ENCODE measurements around the gene AMOT. TPM values are rescaled to one million over a fixed set of nuclear protein-coding genes. Genes with fewer than 3 reads are reported as not detected.

Gene AMOT
- total RNA-seq, 1 donor, result 5.1 TPM

DNA sequence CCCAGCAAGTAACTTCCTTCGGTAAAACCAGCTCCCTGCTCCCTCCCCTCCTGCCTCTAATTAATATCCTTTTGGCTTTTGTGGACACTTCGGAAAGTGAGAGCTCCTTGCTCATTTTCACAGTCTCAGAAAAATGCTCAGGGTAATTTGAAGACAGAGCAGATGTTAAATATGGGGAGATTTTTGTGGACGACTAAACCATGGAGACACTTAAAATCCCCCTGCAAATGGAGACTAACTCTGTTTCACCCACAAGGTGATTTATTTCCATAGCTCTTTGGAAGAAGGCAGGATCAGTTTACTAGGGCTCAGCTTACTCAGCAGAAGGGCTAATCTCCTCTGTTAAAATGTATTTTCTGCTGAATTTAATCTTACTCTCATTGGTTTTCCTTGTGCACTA is 12.2 kb upstream of the AMOT start:
- Histone ChIP-seq H3K36me3 (ENCODE audit: insufficient read depth, low read length) (no peaks in the 10 kb centered on the region), H3K4me2 (ENCODE audit: insufficient read depth, low read length) (no peak overlapping the region), H4K20me1 (ENCODE audit: insufficient read depth, low read length) (no peaks in the 10 kb centered on the region), H2AFZ (ENCODE audit: low read length) (no peak overlapping the region), H3K9me3 (ENCODE audit: low read depth, low read length) (no peaks in the 10 kb centered on the region), H3K4me1 (ENCODE audit: insufficient read depth, low read length) (no peaks in the 10 kb centered on the region), H3K4me3 (ENCODE audit: insufficient read depth, low read length) (no peak overlapping the region), H3K79me2 (ENCODE audit: insufficient read depth, low read length) (no peaks in the 10 kb centered on the region), H3K27me3 (ENCODE audit: insufficient read depth, low read length) (peaks cover 15% of the 10 kb centered on the region), H3K27ac (ENCODE audit: low read depth, low read length) (no peak overlapping the region)
- DNase-seq (ENCODE audit: insufficient read length, low spot score, missing footprints), result no peak
- TF ChIP-seq, protein P1, sequence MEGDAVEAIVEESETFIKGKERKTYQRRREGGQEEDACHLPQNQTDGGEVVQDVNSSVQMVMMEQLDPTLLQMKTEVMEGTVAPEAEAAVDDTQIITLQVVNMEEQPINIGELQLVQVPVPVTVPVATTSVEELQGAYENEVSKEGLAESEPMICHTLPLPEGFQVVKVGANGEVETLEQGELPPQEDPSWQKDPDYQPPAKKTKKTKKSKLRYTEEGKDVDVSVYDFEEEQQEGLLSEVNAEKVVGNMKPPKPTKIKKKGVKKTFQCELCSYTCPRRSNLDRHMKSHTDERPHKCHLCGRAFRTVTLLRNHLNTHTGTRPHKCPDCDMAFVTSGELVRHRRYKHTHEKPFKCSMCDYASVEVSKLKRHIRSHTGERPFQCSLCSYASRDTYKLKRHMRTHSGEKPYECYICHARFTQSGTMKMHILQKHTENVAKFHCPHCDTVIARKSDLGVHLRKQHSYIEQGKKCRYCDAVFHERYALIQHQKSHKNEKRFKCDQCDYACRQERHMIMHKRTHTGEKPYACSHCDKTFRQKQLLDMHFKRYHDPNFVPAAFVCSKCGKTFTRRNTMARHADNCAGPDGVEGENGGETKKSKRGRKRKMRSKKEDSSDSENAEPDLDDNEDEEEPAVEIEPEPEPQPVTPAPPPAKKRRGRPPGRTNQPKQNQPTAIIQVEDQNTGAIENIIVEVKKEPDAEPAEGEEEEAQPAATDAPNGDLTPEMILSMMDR (IDR thresholded peaks at IDR 0.05; ENCODE audit: extremely low read depth, low read depth, low read length), result no peak

DNA sequence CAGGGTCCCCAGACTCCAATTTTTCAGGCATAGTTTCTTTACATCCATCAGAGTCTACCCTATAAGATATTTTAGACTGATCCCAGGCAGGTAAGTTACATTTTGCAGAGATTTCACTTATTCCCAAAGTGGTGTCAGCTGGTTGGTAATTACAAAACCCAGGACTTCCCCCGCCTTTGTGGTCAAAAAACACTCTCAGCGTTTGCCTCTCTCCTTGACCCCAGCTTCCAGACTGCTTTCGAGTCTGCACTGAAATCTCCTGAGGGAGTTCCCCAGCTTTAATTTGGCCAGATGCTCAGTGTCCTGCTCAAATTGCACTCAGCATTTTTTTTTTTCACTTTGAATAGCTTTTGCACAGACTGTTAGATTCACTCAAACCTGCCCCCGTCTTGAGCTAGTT is 11.2 kb upstream of the AMOT start:
- Histone ChIP-seq H3K4me3 (ENCODE audit: insufficient read depth, low read length) (no peak overlapping the region), H3K27ac (ENCODE audit: low read depth, low read length) (no peak overlapping the region), H3K79me2 (ENCODE audit: insufficient read depth, low read length) (no peaks in the 10 kb centered on the region), H3K27me3 (ENCODE audit: insufficient read depth, low read length) (peaks cover 15% of the 10 kb centered on the region), H3K4me2 (ENCODE audit: insufficient read depth, low read length) (no peak overlapping the region), H3K9me3 (ENCODE audit: low read depth, low read length) (no peaks in the 10 kb centered on the region), H2AFZ (ENCODE audit: low read length) (no peak overlapping the region), H4K20me1 (ENCODE audit: insufficient read depth, low read length) (no peaks in the 10 kb centered on the region), H3K36me3 (ENCODE audit: insufficient read depth, low read length) (no peaks in the 10 kb centered on the region), H3K4me1 (ENCODE audit: insufficient read depth, low read length) (no peaks in the 10 kb centered on the region)
- TF ChIP-seq, protein P1 (IDR thresholded peaks at IDR 0.05; ENCODE audit: extremely low read depth, low read depth, low read length), result no peak
- DNase-seq (ENCODE audit: insufficient read length, low spot score, missing footprints), result no peak

DNA sequence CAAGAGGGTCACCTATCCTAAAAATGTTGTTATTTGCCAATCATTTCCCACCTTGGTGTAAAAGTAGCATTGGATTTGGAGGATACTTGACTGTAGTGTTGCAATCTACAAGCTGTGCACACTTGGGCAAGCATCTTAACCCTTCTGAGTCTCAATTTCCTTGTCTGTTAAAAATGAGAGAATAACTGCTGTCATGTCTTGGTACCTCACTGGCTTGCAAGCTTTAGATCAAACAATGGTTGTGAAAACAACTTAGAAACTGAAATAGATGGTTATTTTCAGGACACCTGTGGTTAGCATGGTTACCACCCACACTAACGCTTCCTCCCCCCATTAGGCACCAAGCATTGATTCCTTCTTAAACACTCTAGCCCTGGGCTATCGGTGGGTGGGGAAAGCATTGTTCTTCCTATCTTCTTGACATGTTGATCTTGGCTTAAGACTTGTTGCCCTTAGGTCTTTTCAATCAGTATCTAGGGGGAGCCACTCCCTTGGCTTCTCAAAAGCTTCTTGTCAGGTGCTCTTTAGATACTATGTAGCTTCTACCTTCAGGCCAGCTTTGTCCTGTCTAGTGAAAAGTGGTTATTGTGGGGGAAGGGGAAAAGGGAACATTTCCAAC is 10.6 kb upstream of the AMOT start:
- Histone ChIP-seq H4K20me1 (ENCODE audit: insufficient read depth, low read length) (no peaks in the 10 kb centered on the region), H3K4me2 (ENCODE audit: insufficient read depth, low read length) (no peak overlapping the region), H3K79me2 (ENCODE audit: insufficient read depth, low read length) (no peaks in the 10 kb centered on the region), H3K4me1 (ENCODE audit: insufficient read depth, low read length) (no peaks in the 10 kb centered on the region), H3K9me3 (ENCODE audit: low read depth, low read length) (no peaks in the 10 kb centered on the region), H3K36me3 (ENCODE audit: insufficient read depth, low read length) (no peaks in the 10 kb centered on the region), H2AFZ (ENCODE audit: low read length) (no peak overlapping the region), H3K27me3 (ENCODE audit: insufficient read depth, low read length) (peaks cover 15% of the 10 kb centered on the region), H3K4me3 (ENCODE audit: insufficient read depth, low read length) (no peak overlapping the region), H3K27ac (ENCODE audit: low read depth, low read length) (no peak overlapping the region)
- TF ChIP-seq, protein P1 (IDR thresholded peaks at IDR 0.05; ENCODE audit: extremely low read depth, low read depth, low read length), result no peak
- DNase-seq (ENCODE audit: insufficient read length, low spot score, missing footprints), result no peak

DNA sequence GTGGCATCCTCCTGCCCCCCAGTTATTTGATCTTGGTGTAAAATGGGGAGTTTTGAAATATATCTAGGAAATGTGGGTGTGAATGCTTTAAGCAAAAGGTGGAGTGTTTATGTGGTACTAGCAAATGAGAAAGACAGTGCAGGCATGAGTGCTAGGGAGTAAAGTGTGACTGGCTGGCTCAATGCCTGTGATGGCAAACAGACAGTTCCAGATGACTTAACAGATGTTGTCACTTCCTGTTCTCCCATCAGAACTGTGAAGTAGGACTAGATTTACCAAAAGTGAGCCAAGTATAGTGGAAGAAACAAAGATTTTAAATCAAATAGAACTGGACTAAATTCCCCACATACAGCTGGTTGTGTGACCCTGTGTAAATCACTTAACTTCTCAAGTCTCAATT is 8.4 kb upstream of the AMOT start:
- DNase-seq (ENCODE audit: insufficient read length, low spot score, missing footprints), result no peak
- TF ChIP-seq, protein P1 (IDR thresholded peaks at IDR 0.05; ENCODE audit: extremely low read depth, low read depth, low read length), result no peak
- H3K4me2 ChIP-seq (ENCODE audit: insufficient read depth, low read length), result no peak overlapping the region

More for the DNA sequence above, 8.4 kb upstream of the AMOT start:
- Histone ChIP-seq H3K27ac (ENCODE audit: low read depth, low read length) (no peak overlapping the region), H3K4me3 (ENCODE audit: insufficient read depth, low read length) (no peak overlapping the region), H3K36me3 (ENCODE audit: insufficient read depth, low read length) (no peaks in the 10 kb centered on the region), H4K20me1 (ENCODE audit: insufficient read depth, low read length) (no peaks in the 10 kb centered on the region), H3K9me3 (ENCODE audit: low read depth, low read length) (no peaks in the 10 kb centered on the region), H3K79me2 (ENCODE audit: insufficient read depth, low read length) (no peaks in the 10 kb centered on the region), H3K27me3 (ENCODE audit: insufficient read depth, low read length) (peaks cover 15% of the 10 kb centered on the region), H3K4me1 (ENCODE audit: insufficient read depth, low read length) (no peaks in the 10 kb centered on the region), H2AFZ (ENCODE audit: low read length) (no peak overlapping the region)

Data from osteoblast (primary cell).